ENCODE data around the gene PPARGC1A.

PPARGC1A gene

DNA sequence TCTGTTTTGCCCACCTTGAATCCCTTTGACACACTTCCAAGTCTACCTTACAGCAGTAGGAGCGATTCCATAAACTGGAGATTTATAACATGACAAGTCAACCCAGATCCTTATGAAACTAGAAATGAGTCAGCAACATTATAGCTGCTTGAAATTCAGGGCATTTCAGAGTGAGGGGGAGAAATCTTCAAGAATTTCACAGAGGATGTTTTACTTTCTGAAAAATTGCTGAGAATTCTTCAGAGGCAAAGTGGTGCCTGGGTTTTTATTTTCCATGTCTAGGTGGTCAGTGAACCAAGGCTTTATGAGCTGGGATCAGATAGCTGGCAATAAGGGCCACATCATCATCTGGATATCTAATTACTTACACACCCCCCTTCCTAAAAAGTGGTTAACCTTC is 119.8 kb downstream of the PPARGC1A start:
- H3K4me3 ChIP-seq (ENCODE audit: low read length) = no peak overlapping the region
- TF ChIP-seq, protein P1, sequence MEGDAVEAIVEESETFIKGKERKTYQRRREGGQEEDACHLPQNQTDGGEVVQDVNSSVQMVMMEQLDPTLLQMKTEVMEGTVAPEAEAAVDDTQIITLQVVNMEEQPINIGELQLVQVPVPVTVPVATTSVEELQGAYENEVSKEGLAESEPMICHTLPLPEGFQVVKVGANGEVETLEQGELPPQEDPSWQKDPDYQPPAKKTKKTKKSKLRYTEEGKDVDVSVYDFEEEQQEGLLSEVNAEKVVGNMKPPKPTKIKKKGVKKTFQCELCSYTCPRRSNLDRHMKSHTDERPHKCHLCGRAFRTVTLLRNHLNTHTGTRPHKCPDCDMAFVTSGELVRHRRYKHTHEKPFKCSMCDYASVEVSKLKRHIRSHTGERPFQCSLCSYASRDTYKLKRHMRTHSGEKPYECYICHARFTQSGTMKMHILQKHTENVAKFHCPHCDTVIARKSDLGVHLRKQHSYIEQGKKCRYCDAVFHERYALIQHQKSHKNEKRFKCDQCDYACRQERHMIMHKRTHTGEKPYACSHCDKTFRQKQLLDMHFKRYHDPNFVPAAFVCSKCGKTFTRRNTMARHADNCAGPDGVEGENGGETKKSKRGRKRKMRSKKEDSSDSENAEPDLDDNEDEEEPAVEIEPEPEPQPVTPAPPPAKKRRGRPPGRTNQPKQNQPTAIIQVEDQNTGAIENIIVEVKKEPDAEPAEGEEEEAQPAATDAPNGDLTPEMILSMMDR (conservative IDR thresholded peaks at IDR 0.05; ENCODE audit: low read depth, low read length) = no peak
- no peak for DNase-seq (ENCODE audit: low read depth)

- H3K4me3 ChIP-seq (ENCODE audit: low read length) = no peak overlapping the region
- TF ChIP-seq, protein P1 (conservative IDR thresholded peaks at IDR 0.05; ENCODE audit: low read depth, low read length) = no peak
- no peak for DNase-seq (ENCODE audit: low read depth)
These were observed 120.4 kb downstream of the PPARGC1A start for GRCh38 chr4:23769406-23769805.

DNA sequence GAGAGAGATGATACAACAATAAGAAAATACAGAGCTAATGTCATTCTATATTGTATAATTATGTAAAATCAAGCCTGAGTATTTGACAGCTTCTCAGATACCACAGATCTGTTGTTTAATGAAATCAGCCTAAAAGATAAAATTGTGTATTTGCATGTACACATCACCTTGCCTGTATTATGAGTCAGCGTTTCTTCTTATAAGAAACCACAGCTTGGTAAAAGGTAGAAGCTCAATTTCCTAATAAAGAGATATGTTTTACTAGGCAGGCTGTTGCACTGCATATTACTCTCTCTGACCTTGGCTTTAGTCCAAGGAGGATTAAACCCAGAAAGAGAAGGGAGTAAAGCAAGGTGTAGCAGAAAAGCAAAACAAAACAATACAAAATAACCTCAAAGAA is 121.3 kb downstream of the PPARGC1A start:
- no peak for DNase-seq (ENCODE audit: low read depth)
- H3K4me3 ChIP-seq (ENCODE audit: low read length) = no peak overlapping the region
- TF ChIP-seq, protein P1 (conservative IDR thresholded peaks at IDR 0.05; ENCODE audit: low read depth, low read length) = no peak

DNA sequence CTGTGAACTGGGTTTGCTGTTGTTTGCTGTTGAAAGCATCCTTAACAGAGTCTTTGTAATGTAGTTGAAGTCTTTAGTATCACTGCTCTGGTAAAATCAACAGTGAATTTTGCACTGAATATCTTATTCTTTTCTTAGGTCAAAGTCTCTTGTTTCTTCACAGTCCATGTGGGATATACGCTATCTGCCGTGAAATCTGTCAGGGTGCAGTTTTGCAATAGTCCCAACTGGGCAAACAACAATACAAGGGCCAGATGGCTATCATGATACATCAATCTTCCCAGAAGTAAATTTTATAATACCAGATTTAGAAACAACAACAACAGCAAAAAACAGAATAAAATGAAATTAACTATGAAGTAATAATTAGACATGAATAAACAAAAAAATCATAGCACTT is 123.5 kb downstream of the PPARGC1A start:
- H3K4me3 ChIP-seq (ENCODE audit: low read length) = no peak overlapping the region
- TF ChIP-seq, protein P1 (conservative IDR thresholded peaks at IDR 0.05; ENCODE audit: low read depth, low read length) = no peak
- DNase-seq (ENCODE audit: low read depth) = no peak

DNA sequence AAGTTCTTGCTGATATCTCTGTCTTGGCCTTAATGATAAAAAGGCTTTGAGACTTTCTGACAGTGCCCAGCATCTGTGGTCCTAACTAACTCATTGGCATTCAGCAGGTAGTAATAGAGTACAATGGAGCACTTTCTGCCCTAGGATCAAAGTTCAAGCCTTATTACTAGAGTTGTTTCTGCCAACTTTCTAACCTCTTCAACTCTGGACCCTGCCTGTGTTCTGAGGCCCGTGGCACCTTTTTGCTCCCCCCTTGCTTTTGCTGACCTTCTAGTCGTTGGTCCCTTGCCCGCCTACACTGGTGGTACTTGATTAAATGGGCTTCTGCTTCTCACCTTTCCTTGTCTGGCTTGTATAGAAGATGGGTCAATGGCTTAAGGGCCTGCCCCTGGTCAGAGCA is 126.3 kb downstream of the PPARGC1A start:
- no peak for DNase-seq (ENCODE audit: low read depth)
- no peak overlapping the region for H3K4me3 ChIP-seq (ENCODE audit: low read length)
- TF ChIP-seq, protein P1 (conservative IDR thresholded peaks at IDR 0.05; ENCODE audit: low read depth, low read length) = no peak

DNA sequence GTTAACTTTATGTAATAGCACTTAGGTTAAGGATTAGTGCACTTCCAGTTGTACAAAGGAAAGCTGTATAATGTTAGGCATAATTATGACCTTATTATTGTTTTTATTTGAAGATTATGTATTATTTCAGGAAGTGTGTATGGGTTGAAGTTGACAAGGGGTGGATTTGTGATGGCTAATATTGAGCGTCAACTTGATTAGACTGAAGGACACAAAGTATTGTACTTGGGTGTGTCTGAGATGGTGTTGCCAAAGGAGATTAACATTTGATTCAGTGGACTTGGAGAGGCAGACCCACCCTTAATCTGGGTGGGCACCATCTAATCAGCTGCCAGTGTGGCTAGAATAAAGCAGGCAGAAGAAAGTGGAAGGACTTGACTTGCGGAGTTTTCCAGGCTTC is 127.3 kb downstream of the PPARGC1A start:
- H3K4me3 ChIP-seq (ENCODE audit: low read length) = no peak overlapping the region
- DNase-seq (ENCODE audit: low read depth) = no peak
- TF ChIP-seq, protein P1 (conservative IDR thresholded peaks at IDR 0.05; ENCODE audit: low read depth, low read length) = no peak

GRCh38 chr4:23759066-23759465 is 130.8 kb downstream of the PPARGC1A start:
- no peak for DNase-seq (ENCODE audit: low read depth)
- no peak overlapping the region for H3K4me3 ChIP-seq (ENCODE audit: low read length)
- TF ChIP-seq, protein P1 (conservative IDR thresholded peaks at IDR 0.05; ENCODE audit: low read depth, low read length) = no peak

Data from retinal pigment epithelial cell (primary cell).